Activated CD4-positive, alpha-beta T cell treated with anti-CD3 and anti-CD28 coated beads, Interleukin-2, amount 10 ng/mL, durations not matched to agents 24 days and 14 days (primary cell): ENCODE data around the gene DNAJA4. TPM values are rescaled to one million over a fixed set of nuclear protein-coding genes. Genes with fewer than 3 reads are reported as not detected.
"Not testable (repeated sequence)": the region's sequence is repeated elsewhere in the genome, so short reads cannot be mapped to it uniquely, and the experiment has no call there.

ENCODE experiments used
- DNase-seq: peaks from one replicate; pipeline ENCODE4 v3.0.0; 2022
- H3K27ac Mint-ChIP-seq: one replicate; pipeline ENCODE4 v1.8.0; 2022; ENCODE audit warnings: mild to moderate bottlenecking, mixed read lengths
- H3K27me3 Mint-ChIP-seq: one replicate; pipeline ENCODE4 v1.8.0; 2022; ENCODE audit warnings: mixed read lengths
- H3K36me3 Mint-ChIP-seq: one replicate; pipeline ENCODE4 v1.8.0; 2022; ENCODE audit warnings: low read depth, mild to moderate bottlenecking, mixed read lengths
- H3K4me1 Mint-ChIP-seq: one replicate; pipeline ENCODE4 v1.8.0; 2021; ENCODE audit warnings: mixed read lengths
- H3K4me3 Mint-ChIP-seq: one replicate; pipeline ENCODE4 v1.8.0; 2022; ENCODE audit warnings: mild to moderate bottlenecking, moderate library complexity, mixed read lengths
- H3K9me3 Mint-ChIP-seq: one replicate; pipeline ENCODE4 v1.8.0; 2021; ENCODE audit warnings: mixed read lengths
- intact Hi-C: fragments of 100-400 bp; cut with micrococcal nuclease; formaldehyde crosslinking; loops from one replicate; pipeline ENCODE4 v1.15.1; 2023
- total RNA-seq: library from RNA; stranded (reverse); gene quantifications from 2 replicates; pipeline ENCODE4 v1.2.3, GENCODE V29; 2022

Gene DNAJA4
- total RNA-seq, 1 donor from 2014 or later = 75.9 TPM

GRCh38 chr15:78234515-78235040 lies 29.8 kb upstream of the DNAJA4 start, which contains the start of gene ACSBG1:
Gene ACSBG1 (minus strand): TSS chr15:78234565. CDS start chr15:78234501, 64 bp downstream.
- Mint-ChIP-seq H3K36me3 (no peaks in the 10 kb centered on the region), H3K27me3 (peaks cover 10% of the 10 kb centered on the region), H3K4me1 (peaks cover 6% of the 10 kb centered on the region), H3K27ac (no peak within 1 kb of the TSS), H3K4me3 (no peak within 1 kb of the TSS), H3K9me3 (no peaks in the 10 kb centered on the region)
- intact Hi-C loops = no loop called here
- DNase-seq = no peak

- H3K36me3 Mint-ChIP-seq = no peaks in the 10 kb centered on the region
- H3K4me1 Mint-ChIP-seq = peaks cover 9% of the 10 kb centered on the region
- no peak for DNase-seq
- peaks cover 9% of the 10 kb centered on the region for H3K27me3 Mint-ChIP-seq
- H3K27ac Mint-ChIP-seq = no peak overlapping the region
- intact Hi-C loops = no loop called here
- H3K4me3 Mint-ChIP-seq = no peak overlapping the region
- H3K9me3 Mint-ChIP-seq = no peaks in the 10 kb centered on the region
Measured at GRCh38 chr15:78236491-78236890, 27.9 kb upstream of the DNAJA4 start.

- no peaks in the 10 kb centered on the region for H3K9me3 Mint-ChIP-seq
- H3K27ac Mint-ChIP-seq = no peak overlapping the region
- intact Hi-C loops = no loop called here
- no peak overlapping the region for H3K4me3 Mint-ChIP-seq
- H3K27me3 Mint-ChIP-seq = peaks cover 9% of the 10 kb centered on the region
- peaks cover 9% of the 10 kb centered on the region for H3K4me1 Mint-ChIP-seq
- no peaks in the 10 kb centered on the region for H3K36me3 Mint-ChIP-seq
- no peak for DNase-seq
Measured at GRCh38 chr15:78237146-78237545, 27.2 kb upstream of the DNAJA4 start.

GRCh38 chr15:78239811-78240210 lies 24.6 kb upstream of the DNAJA4 start:
- Mint-ChIP-seq H3K27ac (no peak overlapping the region), H3K4me1 (peaks cover 3% of the 10 kb centered on the region), H3K4me3 (no peak overlapping the region), H3K27me3 (peaks cover 5% of the 10 kb centered on the region), H3K36me3 (no peaks in the 10 kb centered on the region), H3K9me3 (no peaks in the 10 kb centered on the region)
- DNase-seq = no peak
- intact Hi-C loops = loop anchor here (5.0 kb wide), 2 partner anchors 108 to 283 kb away; partner anchors contain the start of gene CIB2

- H3K27ac Mint-ChIP-seq = no peak overlapping the region
- H3K4me3 Mint-ChIP-seq = no peak overlapping the region
- H3K36me3 Mint-ChIP-seq = no peaks in the 10 kb centered on the region
- H3K27me3 Mint-ChIP-seq = peaks cover 5% of the 10 kb centered on the region
- intact Hi-C loops = loop anchor here (1.0 to 5.0 kb wide), 4 partner anchors 109 to 331 kb away; partner anchors contain the start of gene CIB2
- H3K9me3 Mint-ChIP-seq = no peaks in the 10 kb centered on the region
- peak; percentile 94 for DNase-seq
- peaks cover 3% of the 10 kb centered on the region for H3K4me1 Mint-ChIP-seq
Measured at GRCh38 chr15:78241017-78241416, 23.3 kb upstream of the DNAJA4 start.

- no peaks in the 10 kb centered on the region for H3K9me3 Mint-ChIP-seq
- H3K27ac Mint-ChIP-seq = no peak overlapping the region
- intact Hi-C loops = loop anchor here (5.0 kb wide), 2 partner anchors 110 to 285 kb away; partner anchors contain the start of gene CIB2
- peaks cover 3% of the 10 kb centered on the region for H3K4me1 Mint-ChIP-seq
- DNase-seq = peak; percentile 79
- no peaks in the 10 kb centered on the region for H3K36me3 Mint-ChIP-seq
- no peak overlapping the region for H3K4me3 Mint-ChIP-seq
- peaks cover 5% of the 10 kb centered on the region for H3K27me3 Mint-ChIP-seq
Measured at GRCh38 chr15:78242128-78242527, 22.2 kb upstream of the DNAJA4 start.

- intact Hi-C loops = loop anchor here (5.0 kb wide), 2 partner anchors 111 to 286 kb away; partner anchors contain the start of gene CIB2
- no peak for DNase-seq
- Mint-ChIP-seq H3K36me3 (no peaks in the 10 kb centered on the region), H3K27me3 (peaks cover 5% of the 10 kb centered on the region), H3K4me1 (peaks cover 3% of the 10 kb centered on the region), H3K27ac (no peak overlapping the region), H3K4me3 (no peak overlapping the region), H3K9me3 (no peaks in the 10 kb centered on the region)
Measured at GRCh38 chr15:78243058-78243457, 21.3 kb upstream of the DNAJA4 start.

GRCh38 chr15:78243491-78243941 lies 20.8 kb upstream of the DNAJA4 start:
- H3K9me3 Mint-ChIP-seq = no peaks in the 10 kb centered on the region
- no peak overlapping the region for H3K4me3 Mint-ChIP-seq
- H3K4me1 Mint-ChIP-seq = peaks cover 3% of the 10 kb centered on the region
- DNase-seq = no peak
- no peaks in the 10 kb centered on the region for H3K36me3 Mint-ChIP-seq
- peaks cover 3% of the 10 kb centered on the region for H3K27me3 Mint-ChIP-seq
- intact Hi-C loops = loop anchor here (5.0 kb wide), 2 partner anchors 111 to 286 kb away; partner anchors contain the start of gene CIB2
- no peak overlapping the region for H3K27ac Mint-ChIP-seq

GRCh38 chr15:78244101-78244500 lies 20.3 kb upstream of the DNAJA4 start:
- no peaks in the 10 kb centered on the region for H3K36me3 Mint-ChIP-seq
- H3K27ac Mint-ChIP-seq = no peak overlapping the region
- intact Hi-C loops = loop anchor here (5.0 kb wide), 2 partner anchors 112 to 287 kb away; partner anchors contain the start of gene CIB2
- no peak overlapping the region for H3K4me3 Mint-ChIP-seq
- H3K9me3 Mint-ChIP-seq = no peaks in the 10 kb centered on the region
- peaks cover 2% of the 10 kb centered on the region for H3K27me3 Mint-ChIP-seq
- H3K4me1 Mint-ChIP-seq = peaks cover 3% of the 10 kb centered on the region
- DNase-seq = no peak

- DNase-seq = no peak
- Mint-ChIP-seq H3K27ac (no peak overlapping the region), H3K9me3 (no peaks in the 10 kb centered on the region), H3K4me3 (no peak overlapping the region), H3K4me1 (peaks cover 3% of the 10 kb centered on the region), H3K27me3 (peaks cover 1% of the 10 kb centered on the region), H3K36me3 (no peaks in the 10 kb centered on the region)
- intact Hi-C loops = loop anchor here (5.0 kb wide), 2 partner anchors 113 to 288 kb away; partner anchors contain the start of gene CIB2
Measured at GRCh38 chr15:78244893-78245292, 19.5 kb upstream of the DNAJA4 start.

- H3K4me3 Mint-ChIP-seq, H3K9me3 Mint-ChIP-seq, H3K36me3 Mint-ChIP-seq, H3K27me3 Mint-ChIP-seq, intact Hi-C loops, H3K4me1 Mint-ChIP-seq, H3K27ac Mint-ChIP-seq, DNase-seq: not testable (repeated sequence)
Measured at GRCh38 chr15:78245392-78245791, 19.0 kb upstream of the DNAJA4 start.

GRCh38 chr15:78245976-78246620 lies 18.3 kb upstream of the DNAJA4 start:
- H3K4me1 Mint-ChIP-seq, intact Hi-C loops, H3K27me3 Mint-ChIP-seq, H3K36me3 Mint-ChIP-seq, DNase-seq, H3K4me3 Mint-ChIP-seq, H3K9me3 Mint-ChIP-seq, H3K27ac Mint-ChIP-seq: not testable (repeated sequence)

- no peak overlapping the region for H3K27ac Mint-ChIP-seq
Measured at GRCh38 chr15:78247911-78248310, 16.5 kb upstream of the DNAJA4 start.

GRCh38 chr15:78249131-78249530 lies 15.2 kb upstream of the DNAJA4 start:
- Mint-ChIP-seq H3K4me3 (no peak overlapping the region), H3K4me1 (no peaks in the 10 kb centered on the region), H3K36me3 (no peaks in the 10 kb centered on the region), H3K27me3 (peaks cover 5% of the 10 kb centered on the region), H3K9me3 (no peaks in the 10 kb centered on the region), H3K27ac (no peak overlapping the region)
- no peak for DNase-seq
- intact Hi-C loops = no loop called here

More at GRCh38 chr15:78247911-78248310, 16.5 kb upstream of the DNAJA4 start:
- no peak for DNase-seq
- Mint-ChIP-seq H3K4me3 (no peak overlapping the region), H3K27me3 (peaks cover 5% of the 10 kb centered on the region), H3K4me1 (no peaks in the 10 kb centered on the region), H3K9me3 (no peaks in the 10 kb centered on the region), H3K36me3 (no peaks in the 10 kb centered on the region)
- intact Hi-C loops = no loop called here
